WTC11 (cell line): Measurements from ENCODE around the gene GPI. TPM values are rescaled to one million over a fixed set of nuclear protein-coding genes. Genes with fewer than 3 reads are reported as not detected.

Experiments
- ATAC-seq: fragments of 200-7000 bp; cut with Tn5 transposase; 2 replicates; pipeline ENCODE4 v1.10.0; 2021; ENCODE audit warnings: mild to moderate bottlenecking, moderate library complexity
- CTCF ChIA-PET: fragments of 300-600 bp; sonication (Branson Sonifier 250); formaldehyde crosslinking; loops from one replicate; lab custom pipeline; 2021; ENCODE audit warnings: antibody characterized with exemption; lab: Charles Lee
- POLR2A ChIA-PET: fragments of 350-600 bp; sonication (Branson Sonifier 250); formaldehyde crosslinking; loops from one replicate; lab custom pipeline; 2021; ENCODE audit warnings: antibody characterized with exemption; lab: Charles Lee
- DNase-seq: peaks from one replicate; pipeline ENCODE4 v3.0.0; 2021; ENCODE audit warnings: low spot score
- H3K27ac Mint-ChIP-seq: 2 replicates; pipeline ENCODE4 v1.8.0; 2021; ENCODE audit warnings: mixed read lengths
- H3K27me3 Mint-ChIP-seq: 2 replicates; pipeline ENCODE4 v1.8.0; 2021; ENCODE audit warnings: low read depth, mild to moderate bottlenecking, moderate library complexity, mixed read lengths
- H3K36me3 Mint-ChIP-seq: 2 replicates; pipeline ENCODE4 v1.8.0; 2021; ENCODE audit warnings: mixed read lengths
- H3K4me1 Mint-ChIP-seq: 2 replicates; pipeline ENCODE4 v1.8.0; 2022; ENCODE audit warnings: mixed read lengths
- H3K4me3 Mint-ChIP-seq: 2 replicates; pipeline ENCODE4 v1.8.0; 2021; ENCODE audit warnings: mild to moderate bottlenecking, moderate library complexity, mixed read lengths
- H3K9me3 Mint-ChIP-seq: 2 replicates; pipeline ENCODE4 v1.8.0; 2021; ENCODE audit warnings: mixed read lengths
- ATF6 ChIP-seq: sonication (generic); formaldehyde crosslinking; IDR thresholded peaks from 2 replicates; pipeline ENCODE4 v1.8.1; 2023; ENCODE audit warnings: mild to moderate bottlenecking, missing genetic modification reagents
- E2F1 ChIP-seq: sonication (generic); formaldehyde crosslinking; IDR thresholded peaks from 2 replicates; pipeline ENCODE4 v1.8.0; 2022; ENCODE audit warnings: mild to moderate bottlenecking, missing genetic modification reagents
- EMX1 ChIP-seq: fragments of 250-450 bp; sonication (Bioruptor Pico); IDR thresholded peaks from 2 replicates; pipeline ENCODE4 v1.8.0; 2021; ENCODE audit warnings: mild to moderate bottlenecking
- ESRRA ChIP-seq: sonication (generic); formaldehyde crosslinking; IDR thresholded peaks from 2 replicates; pipeline ENCODE4 v1.8.1; 2022; ENCODE audit warnings: mild to moderate bottlenecking, missing genetic modification reagents, borderline replicate concordance
- FOXK1 ChIP-seq: sonication (generic); formaldehyde crosslinking; IDR thresholded peaks from 2 replicates; pipeline ENCODE4 v1.8.0; 2022; ENCODE audit warnings: mild to moderate bottlenecking, moderate library complexity, missing genetic modification reagents
- GABPB1 ChIP-seq: sonication (generic); formaldehyde crosslinking; IDR thresholded peaks from 2 replicates; pipeline ENCODE4 v1.8.1; 2023; ENCODE audit warnings: mild to moderate bottlenecking, missing genetic modification reagents
- MXD4 ChIP-seq: fragments of 250-450 bp; sonication (Bioruptor Pico); IDR thresholded peaks from 2 replicates; pipeline ENCODE4 v1.8.0; 2021; ENCODE audit warnings: mild to moderate bottlenecking, moderate library complexity, borderline replicate concordance
- SP1 ChIP-seq: sonication (generic); formaldehyde crosslinking; conservative IDR thresholded peaks from 2 replicates; pipeline ENCODE4 v1.8.1; 2022; ENCODE audit warnings: missing genetic modification reagents
- ZBTB43 ChIP-seq: sonication (generic); formaldehyde crosslinking; IDR thresholded peaks from 2 replicates; pipeline ENCODE4 v1.8.1; 2023; ENCODE audit warnings: mild to moderate bottlenecking, missing genetic modification reagents
- ZNF281 ChIP-seq: sonication (generic); formaldehyde crosslinking; IDR thresholded peaks from 2 replicates; pipeline ENCODE4 v1.8.0; 2023; ENCODE audit warnings: mild to moderate bottlenecking, missing genetic modification reagents
- ZNF416 ChIP-seq: fragments of 250-450 bp; sonication (Bioruptor Pico); IDR thresholded peaks from 2 replicates; pipeline ENCODE4 v1.9.0; 2021; ENCODE audit warnings: mild to moderate bottlenecking, inconsistent platforms
- ZNF671 ChIP-seq: fragments of 250-450 bp; sonication (Bioruptor Pico); IDR thresholded peaks from 2 replicates; pipeline ENCODE4 v1.8.0; 2021; ENCODE audit warnings: mild to moderate bottlenecking
- ZSCAN18 ChIP-seq: fragments of 250-450 bp; sonication (Bioruptor Pico); IDR thresholded peaks from 2 replicates; pipeline ENCODE4 v2.1.2; 2022; ENCODE audit warnings: mild to moderate bottlenecking, moderate library complexity
- total RNA-seq: library from RNA; stranded (reverse); gene quantifications from 3 replicates; pipeline ENCODE4 v1.2.3, GENCODE V29; 2021

Gene GPI
- total RNA-seq, 1 experiment from 2014 or later = 389 TPM

- TF ChIP-seq E2F1 (CRISPR knock-in tag) = no peak
- no peak for TF ChIP-seq EMX1
- TF ChIP-seq GABPB1 = no peak
- no peak for TF ChIP-seq SP1 (CRISPR knock-in tag)
- no peak for TF ChIP-seq ZNF281 (CRISPR knock-in tag)
- TF ChIP-seq ESRRA (CRISPR knock-in tag) = no peak
- TF ChIP-seq ZSCAN18 (CRISPR knock-in tag) = no peak
- TF ChIP-seq ZNF671 (CRISPR knock-in tag) = no peak
- TF ChIP-seq ZNF416 = no peak
- TF ChIP-seq, all 79 proteins: peak for 0
These were observed 2.3 kb upstream of the GPI start (continued) for GRCh38 chr19:34362679-34363069.

- no peak for TF ChIP-seq ZBTB43 (CRISPR knock-in tag)
- no peak for TF ChIP-seq ATF6 (CRISPR knock-in tag)
- TF ChIP-seq FOXK1 (CRISPR knock-in tag) = no peak
- no peak for TF ChIP-seq GABPB1
- TF ChIP-seq ZNF281 (CRISPR knock-in tag) = no peak
- no peak for TF ChIP-seq MXD4 (CRISPR knock-in tag)
- peak overlapping the region; percentile 52 for H3K27ac Mint-ChIP-seq
- ChIA-PET POLR2A (no interaction called here), CTCF (no interaction called here)
- peaks cover 20% of the 10 kb centered on the region for H3K36me3 Mint-ChIP-seq
- H3K9me3 Mint-ChIP-seq = no peaks in the 10 kb centered on the region
- H3K4me3 Mint-ChIP-seq = peak overlapping the region; percentile 16; the same call in 1 of the 2 replicates
- DNase-seq = no peak
- peak; percentile 10 for ATAC-seq
- no peaks in the 10 kb centered on the region for H3K27me3 Mint-ChIP-seq
- peaks cover 55% of the 10 kb centered on the region for H3K4me1 Mint-ChIP-seq
These were observed 1.9 kb upstream of the GPI start for GRCh38 chr19:34363094-34363493.
